Activated CD4-positive, alpha-beta memory T cell treated with anti-CD3 and anti-CD28 coated beads, Interleukin-2, amount 10 ng/mL, durations not matched to agents 7 days and 5 days (primary cell): Measurements from ENCODE around the gene NMNAT2. TPM values are rescaled to one million over a fixed set of nuclear protein-coding genes. Genes with fewer than 3 reads are reported as not detected.

Source experiments
- CTCF ChIA-PET: fragments of 350-600 bp; sonication (Branson Sonifier 250); formaldehyde crosslinking; loops from one replicate; lab custom pipeline; 2021; ENCODE audit warnings: antibody characterized with exemption, inconsistent platforms; lab: Charles Lee
- POLR2A ChIA-PET: fragments of 350-600 bp; sonication (Branson Sonifier 250); formaldehyde crosslinking; loops from one replicate; lab custom pipeline; 2021; ENCODE audit warnings: antibody characterized with exemption; lab: Charles Lee
- DNase-seq: peaks from one replicate; pipeline ENCODE4 v3.0.0-alpha.2; 2020
- H3K27ac Mint-ChIP-seq: one replicate; pipeline ENCODE4 v1.8.0; 2021; ENCODE audit warnings: mild to moderate bottlenecking, mixed read lengths
- H3K27me3 Mint-ChIP-seq: one replicate; pipeline ENCODE4 v1.8.0; 2021; ENCODE audit warnings: mixed read lengths
- H3K36me3 Mint-ChIP-seq: one replicate; pipeline ENCODE4 v1.8.0; 2021; ENCODE audit warnings: low read depth, mixed read lengths
- H3K4me1 Mint-ChIP-seq: one replicate; pipeline ENCODE4 v1.8.0; 2021; ENCODE audit warnings: mixed read lengths
- H3K4me3 Mint-ChIP-seq: one replicate; pipeline ENCODE4 v1.8.0; 2021; ENCODE audit warnings: mild to moderate bottlenecking, mixed read lengths
- H3K9me3 Mint-ChIP-seq: one replicate; pipeline ENCODE4 v1.8.0; 2021; ENCODE audit warnings: mixed read lengths
- total RNA-seq, 2 experiments: library from RNA; stranded (reverse); gene quantifications; one replicate each; pipeline ENCODE4 v1.2.3, GENCODE V29; 2021

The NMNAT2 gene
- total RNA-seq, 2 experiments from 2014 or later, result 0.03 to 0.28 TPM

- Mint-ChIP-seq H3K36me3 (no peaks in the 10 kb centered on the region), H3K4me1 (peaks cover 2% of the 10 kb centered on the region), H3K27ac (no peak overlapping the region), H3K27me3 (peaks cover 22% of the 10 kb centered on the region), H3K9me3 (no peaks in the 10 kb centered on the region), H3K4me3 (no peak overlapping the region)
- no peak for DNase-seq
- CTCF ChIA-PET, result no interaction called here
- POLR2A ChIA-PET, result no interaction called here
These were observed 217.7 kb downstream of the NMNAT2 start for GRCh38 chr1:183200451-183200850.

GRCh38 chr1:183199304-183199703 lies 218.9 kb downstream of the NMNAT2 start:
- H3K36me3 Mint-ChIP-seq, result no peaks in the 10 kb centered on the region
- peaks cover 12% of the 10 kb centered on the region for H3K4me1 Mint-ChIP-seq
- H3K27ac Mint-ChIP-seq, result no peak overlapping the region
- POLR2A ChIA-PET, result no interaction called here
- DNase-seq, result no peak
- H3K27me3 Mint-ChIP-seq, result peaks cover 24% of the 10 kb centered on the region
- no peak overlapping the region for H3K4me3 Mint-ChIP-seq
- H3K9me3 Mint-ChIP-seq, result no peaks in the 10 kb centered on the region
- CTCF ChIA-PET, result no interaction called here

DNA sequence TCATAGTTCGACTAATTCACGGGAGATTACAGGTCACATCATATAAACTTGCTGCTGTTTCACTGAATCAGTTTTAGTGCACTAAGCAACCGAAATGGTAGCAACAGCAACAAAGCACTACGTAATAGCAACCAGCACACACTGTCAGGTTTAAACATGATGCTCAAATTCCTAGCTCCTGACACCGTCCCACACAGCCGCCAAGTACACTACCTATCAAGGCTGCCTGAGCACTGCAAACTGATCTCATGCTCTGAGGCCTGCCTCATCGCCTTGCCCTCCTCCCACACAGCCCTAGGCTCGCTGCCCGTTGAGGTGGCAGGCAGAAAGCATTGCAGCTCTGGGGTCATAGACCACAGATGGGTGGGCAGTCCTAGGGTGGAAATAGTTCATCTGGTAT lies 219.7 kb downstream of the NMNAT2 start:
- Mint-ChIP-seq H3K9me3 (no peaks in the 10 kb centered on the region), H3K4me3 (no peak overlapping the region), H3K36me3 (no peaks in the 10 kb centered on the region), H3K27me3 (peaks cover 25% of the 10 kb centered on the region), H3K27ac (no peak overlapping the region), H3K4me1 (peaks cover 12% of the 10 kb centered on the region)
- POLR2A ChIA-PET, result no interaction called here
- no peak for DNase-seq
- CTCF ChIA-PET, result no interaction called here

Other genes starting within 250 kb of the NMNAT2 start
- not detected for gene LAMC2, start 232.1 kb downstream of the NMNAT2 start, total RNA-seq
- gene SMG7, start 54.1 kb upstream of the NMNAT2 start, total RNA-seq, result 10 to 100 TPM; 74.8 to 76.8 TPM
- 10 to 100 TPM; 21.5 to 23.0 TPM for gene NCF2, start 172.1 kb upstream of the NMNAT2 start, total RNA-seq
- 100 to 1,000 TPM; 233 to 235 TPM for gene ARPC5, start 217.4 kb upstream of the NMNAT2 start, total RNA-seq
- gene APOBEC4, start 234.9 kb upstream of the NMNAT2 start, total RNA-seq, result not detected